BE2C (cell line): ENCODE measurements around the gene KLRC2. TPM values are rescaled to one million over a fixed set of nuclear protein-coding genes. Genes with fewer than 3 reads are reported as not detected.
"Not testable (repeated sequence)": the region's sequence is repeated elsewhere in the genome, so short reads cannot be mapped to it uniquely, and the experiment has no call there.

Source experiments
- DNase-seq: peaks from one replicate; pipeline ENCODE4 v3.0.0-alpha.2; 2020
- H3K27me3 ChIP-seq: fragments of 250-450 bp; sonication (Bioruptor Pico); 2 replicates; pipeline ENCODE4 v1.5.1; 2020; ENCODE audit warnings: mild to moderate bottlenecking
- H3K36me3 ChIP-seq: fragments of 250-450 bp; sonication (Bioruptor Pico); 2 replicates; pipeline ENCODE4 v1.5.1; 2020; ENCODE audit warnings: mild to moderate bottlenecking
- H3K4me1 ChIP-seq: fragments of 250-450 bp; sonication (Bioruptor Pico); 2 replicates; pipeline ENCODE4 v1.5.1; 2020
- H3K4me3 ChIP-seq: 2 replicates; pipeline ENCODE4 v1.5.1; 2011; ENCODE audit warnings: low read depth, low read length
- H3K9me3 ChIP-seq: fragments of 250-450 bp; sonication (Bioruptor Pico); 2 replicates; pipeline ENCODE4 v1.5.1; 2020
- polyA plus RNA-seq: library from polyadenylated mRNA; unstranded; fragments of >200 nt; gene quantifications from one replicate; pipeline ENCODE4 v1.2.1, GENCODE V29; 2012; ENCODE audit warnings: low read depth, missing spikeins; ENCODE audit not compliant: insufficient read length, insufficient read depth
- TF ChIP-seq, protein P1 (sequence below): IDR thresholded peaks from 2 replicates; pipeline ENCODE4 v1.5.1; 2012; ENCODE audit warnings: mild to moderate bottlenecking, low read depth, low read length

Gene KLRC2
- not detected for polyA plus RNA-seq

DNA sequence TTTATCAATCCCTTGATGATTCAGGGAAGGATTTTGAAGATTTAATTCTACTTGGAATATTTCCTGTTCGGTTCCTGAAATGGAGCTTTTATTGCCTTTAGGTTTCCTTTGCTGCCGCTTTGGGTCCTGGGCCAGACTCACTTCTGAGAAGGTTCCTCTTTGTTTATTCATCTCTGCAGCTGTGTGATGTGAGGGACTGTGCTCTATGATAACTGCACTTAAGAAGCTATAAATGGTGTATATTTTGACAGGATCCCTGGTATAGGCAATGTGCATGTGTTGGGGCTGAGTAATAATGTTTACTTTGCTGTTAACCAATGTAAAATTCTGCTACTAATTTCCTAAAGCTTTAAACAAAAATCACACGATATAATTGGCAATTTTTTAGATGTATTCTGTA lies at the start of gene KLRC2:
Gene KLRC2 (minus strand): TSS at position 195 of the 400 bp plus-strand sequence. CDS start 24 bp downstream, at position 171.
- not testable (repeated sequence) for H3K36me3 ChIP-seq, H3K27me3 ChIP-seq, H3K9me3 ChIP-seq, DNase-seq, H3K4me1 ChIP-seq, H3K4me3 ChIP-seq

DNA sequence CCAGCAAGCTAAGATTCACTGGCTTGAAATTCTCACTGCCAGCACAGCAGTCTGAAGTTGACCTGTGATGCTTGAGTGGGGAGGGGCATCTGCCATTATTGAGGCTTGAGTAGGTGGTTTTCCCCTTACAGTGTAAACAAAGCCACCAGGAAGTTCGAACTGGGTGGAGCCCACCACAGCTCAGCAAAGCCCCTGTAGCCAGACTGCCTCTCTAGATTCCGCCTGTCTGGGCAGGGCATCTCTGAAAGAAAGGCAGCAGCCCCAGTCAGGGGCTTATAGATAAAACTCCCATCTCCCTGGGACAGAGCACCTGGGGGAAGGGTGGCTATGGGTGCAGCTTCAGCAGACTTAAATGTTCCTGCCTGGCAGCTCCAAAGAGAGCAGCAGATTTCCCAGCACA lies 46.1 kb upstream of the KLRC2 start:
- not testable (repeated sequence) for DNase-seq, H3K27me3 ChIP-seq, H3K4me1 ChIP-seq, H3K4me3 ChIP-seq, H3K9me3 ChIP-seq, H3K36me3 ChIP-seq

DNA sequence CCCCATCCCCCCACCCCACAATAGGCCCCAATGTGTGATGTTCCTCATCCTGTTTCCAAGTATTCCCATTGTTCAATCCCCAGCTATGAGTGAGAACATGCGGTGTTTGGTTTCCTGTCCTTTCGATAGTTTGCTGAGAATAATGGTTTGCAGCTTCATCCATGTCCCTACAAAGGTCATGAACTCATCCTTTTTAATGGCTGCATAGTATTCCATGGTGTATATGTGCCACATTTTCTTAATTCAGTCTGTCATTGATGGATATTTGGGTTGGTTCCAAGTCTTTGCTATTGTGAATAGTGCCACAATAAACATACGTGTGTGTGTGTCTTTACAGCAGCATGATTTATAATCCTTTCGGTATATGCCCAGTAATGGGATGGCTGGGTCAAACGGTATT lies 37.0 kb upstream of the KLRC2 start:
- not testable (repeated sequence) for H3K4me1 ChIP-seq, DNase-seq, H3K27me3 ChIP-seq, H3K4me3 ChIP-seq, H3K36me3 ChIP-seq, H3K9me3 ChIP-seq

DNA sequence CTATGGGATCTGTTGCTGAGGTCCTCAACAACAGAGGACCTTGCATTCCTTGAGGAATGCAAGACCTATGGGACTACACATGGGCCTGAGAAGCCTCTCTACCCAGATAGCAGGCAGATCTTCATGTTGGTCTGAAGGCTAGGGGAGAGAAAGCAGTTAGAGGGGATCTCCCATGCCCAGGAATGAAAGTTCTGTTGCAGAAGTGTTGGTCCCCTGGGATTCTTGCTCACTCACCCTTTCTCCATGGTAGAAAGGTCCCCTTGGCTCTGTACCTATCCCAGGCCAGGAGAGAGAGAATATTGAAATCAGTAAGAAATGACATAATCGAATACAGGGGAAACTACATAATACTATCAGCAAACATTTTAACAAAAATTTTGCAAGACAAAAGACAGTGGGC lies 33.9 kb upstream of the KLRC2 start:
- no peaks in the 10 kb centered on the region for H3K9me3 ChIP-seq
- no peak for DNase-seq
- TF ChIP-seq, protein P1, sequence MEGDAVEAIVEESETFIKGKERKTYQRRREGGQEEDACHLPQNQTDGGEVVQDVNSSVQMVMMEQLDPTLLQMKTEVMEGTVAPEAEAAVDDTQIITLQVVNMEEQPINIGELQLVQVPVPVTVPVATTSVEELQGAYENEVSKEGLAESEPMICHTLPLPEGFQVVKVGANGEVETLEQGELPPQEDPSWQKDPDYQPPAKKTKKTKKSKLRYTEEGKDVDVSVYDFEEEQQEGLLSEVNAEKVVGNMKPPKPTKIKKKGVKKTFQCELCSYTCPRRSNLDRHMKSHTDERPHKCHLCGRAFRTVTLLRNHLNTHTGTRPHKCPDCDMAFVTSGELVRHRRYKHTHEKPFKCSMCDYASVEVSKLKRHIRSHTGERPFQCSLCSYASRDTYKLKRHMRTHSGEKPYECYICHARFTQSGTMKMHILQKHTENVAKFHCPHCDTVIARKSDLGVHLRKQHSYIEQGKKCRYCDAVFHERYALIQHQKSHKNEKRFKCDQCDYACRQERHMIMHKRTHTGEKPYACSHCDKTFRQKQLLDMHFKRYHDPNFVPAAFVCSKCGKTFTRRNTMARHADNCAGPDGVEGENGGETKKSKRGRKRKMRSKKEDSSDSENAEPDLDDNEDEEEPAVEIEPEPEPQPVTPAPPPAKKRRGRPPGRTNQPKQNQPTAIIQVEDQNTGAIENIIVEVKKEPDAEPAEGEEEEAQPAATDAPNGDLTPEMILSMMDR, result no peak
- H3K27me3 ChIP-seq, result no peaks in the 10 kb centered on the region
- H3K36me3 ChIP-seq, result no peaks in the 10 kb centered on the region
- H3K4me3 ChIP-seq, result no peak overlapping the region
- H3K4me1 ChIP-seq, result no peaks in the 10 kb centered on the region

DNA sequence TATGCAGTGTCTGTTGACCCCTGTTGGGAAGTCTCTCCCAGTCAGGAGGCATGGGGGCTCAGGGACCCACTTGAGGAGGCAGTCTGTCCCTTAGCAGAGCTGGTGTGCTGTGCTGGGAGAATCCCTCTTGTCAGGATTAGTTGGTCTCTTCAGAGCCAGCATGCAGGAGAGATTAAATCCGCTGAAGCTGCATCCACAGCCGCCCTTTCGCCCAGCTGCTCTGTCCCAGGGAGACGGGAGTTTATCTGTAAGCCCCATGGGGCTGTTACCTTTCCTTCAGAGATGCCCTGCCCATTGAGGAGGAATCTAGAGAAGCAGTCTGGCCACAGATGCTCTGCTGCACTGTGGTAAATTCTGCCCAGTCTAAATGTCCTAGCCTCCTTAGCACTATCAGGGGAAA lies 30.5 kb upstream of the KLRC2 start:
- Histone ChIP-seq H3K27me3 (no peaks in the 10 kb centered on the region), H3K4me3 (no peak overlapping the region), H3K4me1 (no peaks in the 10 kb centered on the region), H3K9me3 (no peaks in the 10 kb centered on the region), H3K36me3 (no peaks in the 10 kb centered on the region)
- TF ChIP-seq, protein P1, result no peak
- DNase-seq, result no peak

DNA sequence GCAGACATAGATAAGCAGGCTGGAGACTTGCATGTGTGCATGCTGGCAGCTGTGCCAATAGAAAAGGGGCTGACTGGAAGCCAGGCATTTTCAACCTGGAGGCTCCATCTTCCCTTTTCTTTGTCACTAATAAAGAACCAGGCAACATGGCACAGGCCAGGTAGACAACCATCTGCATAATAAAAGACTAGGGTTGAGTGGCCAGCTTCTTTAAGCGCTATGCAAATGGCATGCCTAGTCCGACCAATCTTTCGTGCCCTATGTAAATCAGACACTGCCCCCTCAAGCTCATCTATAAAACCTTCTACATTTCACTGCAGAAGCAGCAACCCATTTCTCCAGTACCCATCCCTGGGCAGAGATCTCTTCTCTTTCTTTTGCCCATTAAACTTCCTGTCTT lies 21.9 kb upstream of the KLRC2 start:
- no peaks in the 10 kb centered on the region for H3K27me3 ChIP-seq
- no peaks in the 10 kb centered on the region for H3K36me3 ChIP-seq
- H3K4me1 ChIP-seq, result no peaks in the 10 kb centered on the region
- no peak overlapping the region for H3K4me3 ChIP-seq
- H3K9me3 ChIP-seq, result no peaks in the 10 kb centered on the region
- DNase-seq, result no peak
- TF ChIP-seq, protein P1, result no peak

DNA sequence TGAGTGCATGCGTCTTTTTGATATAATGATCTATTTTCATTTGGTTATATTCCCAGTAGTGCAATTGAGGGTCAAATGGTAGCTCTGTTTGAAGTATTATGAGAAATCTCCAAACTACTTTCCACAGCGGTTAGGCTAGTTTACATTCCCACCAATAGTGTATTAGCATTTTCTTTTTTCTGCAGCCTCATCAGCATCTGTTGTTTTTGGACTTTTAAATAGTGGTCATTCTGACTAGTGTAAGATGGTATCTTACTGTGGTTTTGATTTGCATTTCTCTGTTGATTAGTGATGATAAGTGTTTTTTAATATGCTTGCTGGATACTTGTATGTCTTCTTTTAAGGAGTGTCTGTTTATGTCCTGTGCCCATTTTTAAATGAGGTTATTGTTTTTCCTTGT lies 21.0 kb upstream of the KLRC2 start:
- DNase-seq, result no peak
- no peaks in the 10 kb centered on the region for H3K36me3 ChIP-seq
- no peaks in the 10 kb centered on the region for H3K4me1 ChIP-seq
- TF ChIP-seq, protein P1, result no peak
- H3K9me3 ChIP-seq, result no peaks in the 10 kb centered on the region
- H3K4me3 ChIP-seq, result no peak overlapping the region
- H3K27me3 ChIP-seq, result no peaks in the 10 kb centered on the region

DNA sequence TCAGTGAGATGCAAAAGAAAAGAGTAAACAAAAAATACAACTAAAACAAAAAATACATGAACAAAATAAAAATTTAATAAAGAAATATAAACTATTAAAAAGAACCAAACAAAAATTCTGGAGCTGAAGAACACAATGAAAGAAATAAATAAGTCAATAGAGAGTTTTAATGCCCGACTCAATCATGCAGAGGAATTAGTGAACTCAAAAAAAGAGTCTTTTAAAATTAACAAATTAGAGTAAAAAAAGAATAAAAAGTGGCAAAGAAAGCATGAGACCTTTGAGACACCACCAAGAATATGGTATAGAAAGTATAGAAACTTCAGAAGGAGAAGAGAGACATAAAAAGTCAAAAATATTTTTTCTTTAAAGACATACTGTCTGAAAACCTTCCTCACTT lies 20.0 kb upstream of the KLRC2 start:
- no peak for DNase-seq
- H3K4me1 ChIP-seq, result no peaks in the 10 kb centered on the region
- no peaks in the 10 kb centered on the region for H3K27me3 ChIP-seq
- no peaks in the 10 kb centered on the region for H3K36me3 ChIP-seq
- H3K4me3 ChIP-seq, result no peak overlapping the region
- TF ChIP-seq, protein P1, result no peak
- no peaks in the 10 kb centered on the region for H3K9me3 ChIP-seq
